Measurements from ENCODE around the gene BRPF1.
"Not testable (repeated sequence)": the region's sequence is repeated elsewhere in the genome, so short reads cannot be mapped to it uniquely, and the experiment has no call there.

The BRPF1 gene

GRCh38 chr3:9770276-9770812, 38.8 kb downstream of the BRPF1 start:
- no peak for DNase-seq

GRCh38 chr3:9771007-9771406, 39.5 kb downstream of the BRPF1 start:
- DNase-seq, result not testable (repeated sequence)

- no peak for DNase-seq
Observed at GRCh38 chr3:9776896-9777693, 45.6 kb downstream of the BRPF1 start.

- DNase-seq, result no peak
Observed at GRCh38 chr3:9777694-9778021, 46.1 kb downstream of the BRPF1 start.

GRCh38 chr3:9778143-9779074, 46.9 kb downstream of the BRPF1 start:
- DNase-seq, result peak; percentile 50 to 77

- DNase-seq, result no peak
Observed at GRCh38 chr3:9779075-9779593, 47.6 kb downstream of the BRPF1 start.

- peak in 1 of 2 experiments; percentile 13 for DNase-seq
Observed at GRCh38 chr3:9779721-9780457, 48.4 kb downstream of the BRPF1 start.

GRCh38 chr3:9780458-9780812, 48.9 kb downstream of the BRPF1 start:
- DNase-seq, result no peak

GRCh38 chr3:9780910-9781309, 49.4 kb downstream of the BRPF1 start:
- no peak for DNase-seq

GRCh38 chr3:9781551-9781950, 50.0 kb downstream of the BRPF1 start:
- DNase-seq, result no peak

- no peak for DNase-seq
Observed at GRCh38 chr3:9781978-9782603, 50.6 kb downstream of the BRPF1 start.

GRCh38 chr3:9782770-9783169, 51.2 kb downstream of the BRPF1 start:
- DNase-seq, result no peak

- DNase-seq, result no peak
Observed at GRCh38 chr3:9783954-9784353, 52.4 kb downstream of the BRPF1 start.

- no peak for DNase-seq
Observed at GRCh38 chr3:9784965-9785364, 53.4 kb downstream of the BRPF1 start.

GRCh38 chr3:9785602-9786001, 54.1 kb downstream of the BRPF1 start:
- DNase-seq, result no peak

GRCh38 chr3:9786209-9786739, 54.7 kb downstream of the BRPF1 start:
- DNase-seq, result no peak

GRCh38 chr3:9786825-9787669, 55.5 kb downstream of the BRPF1 start:
- no peak for DNase-seq

- peak in 1 of 2 experiments; percentile 28 for DNase-seq
Observed at GRCh38 chr3:9787714-9788113, 56.2 kb downstream of the BRPF1 start.

- DNase-seq, result no peak
Observed at GRCh38 chr3:9791127-9791526, 59.6 kb downstream of the BRPF1 start.

- no peak for DNase-seq
Observed at GRCh38 chr3:9791790-9792404, 60.4 kb downstream of the BRPF1 start.

Data from stimulated activated CD4-positive, alpha-beta T cell treated with anti-CD3 and anti-CD28 coated beads, Interleukin-4, amount 100 ng/mL, for 4 hours (primary cell).